Vagina (tissue), 2 donors: Measurements from ENCODE around the gene MED14. TPM values are rescaled to one million over a fixed set of nuclear protein-coding genes. Genes with fewer than 3 reads are reported as not detected.

Source experiments
- DNase-seq, 2 donors: peaks; one replicate each; pipeline ENCODE4 v3.0.0-alpha.2; 2017; ENCODE audit errors: extremely low spot score in 2 of 2
- H3K27ac ChIP-seq: fragments of 200-600 bp; sonication (generic); one replicate; pipeline ENCODE4 v1.5.1; 2019
- H3K27me3 ChIP-seq: fragments of 200-600 bp; sonication (generic); one replicate; pipeline ENCODE4 v1.5.1; 2019
- H3K36me3 ChIP-seq, 2 donors: fragments of 200-600 bp; sonication (generic); one replicate each; pipeline ENCODE4 v1.5.1; 2017 to 2019
- H3K4me1 ChIP-seq: fragments of 200-600 bp; sonication (generic); one replicate; pipeline ENCODE4 v1.5.1; 2019
- H3K4me3 ChIP-seq, 2 donors: fragments of 200-600 bp; sonication (generic); 1 replicate in 1 of 2; 2 replicates in 1 of 2; pipeline ENCODE4 v1.5.1; 2016 to 2019
- H3K9me3 ChIP-seq: fragments of 200-600 bp; sonication (generic); one replicate; pipeline ENCODE4 v1.5.1; 2019
- POLR2A ChIP-seq, 2 donors: fragments of 450-650 bp; IDR thresholded peaks; one replicate each; pipeline ENCODE4 v1.6.1; 2017; ENCODE audit warnings: antibody characterized with exemption in 2 of 2, mild to moderate bottlenecking in 2 of 2, moderate library complexity in 2 of 2
- POLR2AphosphoS5 ChIP-seq, 2 donors: sonication (generic); formaldehyde crosslinking; IDR thresholded peaks; one replicate each; pipeline ENCODE4 v1.9.0; 2017; ENCODE audit warnings: antibody characterized with exemption in 2 of 2, mild to moderate bottlenecking in 2 of 2, low read depth in 1 of 2; ENCODE audit not compliant: insufficient read depth in 1 of 2
- intact Hi-C: fragments of 100-400 bp; cut with DNase I; formaldehyde crosslinking; loops from one replicate; pipeline ENCODE4 v1.15.1; 2023
- total RNA-seq: library from RNA; depleted of rRNA; stranded (reverse); fragments of >200 nt; gene quantifications from one replicate; pipeline ENCODE4 v1.2.3, GENCODE V29; 2016
- TF ChIP-seq, protein P1 (sequence below), 3 experiments: fragments of 450-650 bp in 2 of 3; fragments of 200-600 bp in 1 of 3; sonication (generic) in 1 of 3; IDR thresholded peaks; one replicate each; pipeline ENCODE4 v1.5.1; 2017 to 2019; ENCODE audit warnings: antibody characterized with exemption in 3 of 3, mild to moderate bottlenecking in 2 of 3, moderate library complexity in 2 of 3

Gene MED14
- total RNA-seq, 1 donor from 2014 or later = 36.3 TPM

- H3K27ac ChIP-seq = peak within 1 kb of the TSS; percentile 80
- intact Hi-C loops = no loop called here
- H3K4me3 ChIP-seq = peak within 1 kb of the TSS; percentile 67 to 94
- peak in 1 of 2 donors; percentile 90 for DNase-seq
- no peaks in the 10 kb centered on the region for H3K36me3 ChIP-seq
- TF ChIP-seq, protein P1, sequence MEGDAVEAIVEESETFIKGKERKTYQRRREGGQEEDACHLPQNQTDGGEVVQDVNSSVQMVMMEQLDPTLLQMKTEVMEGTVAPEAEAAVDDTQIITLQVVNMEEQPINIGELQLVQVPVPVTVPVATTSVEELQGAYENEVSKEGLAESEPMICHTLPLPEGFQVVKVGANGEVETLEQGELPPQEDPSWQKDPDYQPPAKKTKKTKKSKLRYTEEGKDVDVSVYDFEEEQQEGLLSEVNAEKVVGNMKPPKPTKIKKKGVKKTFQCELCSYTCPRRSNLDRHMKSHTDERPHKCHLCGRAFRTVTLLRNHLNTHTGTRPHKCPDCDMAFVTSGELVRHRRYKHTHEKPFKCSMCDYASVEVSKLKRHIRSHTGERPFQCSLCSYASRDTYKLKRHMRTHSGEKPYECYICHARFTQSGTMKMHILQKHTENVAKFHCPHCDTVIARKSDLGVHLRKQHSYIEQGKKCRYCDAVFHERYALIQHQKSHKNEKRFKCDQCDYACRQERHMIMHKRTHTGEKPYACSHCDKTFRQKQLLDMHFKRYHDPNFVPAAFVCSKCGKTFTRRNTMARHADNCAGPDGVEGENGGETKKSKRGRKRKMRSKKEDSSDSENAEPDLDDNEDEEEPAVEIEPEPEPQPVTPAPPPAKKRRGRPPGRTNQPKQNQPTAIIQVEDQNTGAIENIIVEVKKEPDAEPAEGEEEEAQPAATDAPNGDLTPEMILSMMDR (IDR thresholded peaks at IDR 0.05) = no peak
- TF ChIP-seq POLR2A (IDR thresholded peaks at IDR 0.05) (peak in 1 of 2 donors; percentile 40), POLR2AphosphoS5 (IDR thresholded peaks at IDR 0.05; ENCODE audit: insufficient read depth in 1 of 2, low read depth in 1 of 2) (peak in 1 of 2 donors; percentile 59)
- no peaks in the 10 kb centered on the region for H3K9me3 ChIP-seq
- no peaks in the 10 kb centered on the region for H3K27me3 ChIP-seq
- peaks cover 39% of the 10 kb centered on the region for H3K4me1 ChIP-seq
These were observed 87.8 kb downstream of the MED14 start, which contains the start of gene CXorf38 for GRCh38 chrX:40647307-40648197. Gene CXorf38 (minus strand): TSS chrX:40647561. CDS start chrX:40647520, 41 bp downstream.

DNA sequence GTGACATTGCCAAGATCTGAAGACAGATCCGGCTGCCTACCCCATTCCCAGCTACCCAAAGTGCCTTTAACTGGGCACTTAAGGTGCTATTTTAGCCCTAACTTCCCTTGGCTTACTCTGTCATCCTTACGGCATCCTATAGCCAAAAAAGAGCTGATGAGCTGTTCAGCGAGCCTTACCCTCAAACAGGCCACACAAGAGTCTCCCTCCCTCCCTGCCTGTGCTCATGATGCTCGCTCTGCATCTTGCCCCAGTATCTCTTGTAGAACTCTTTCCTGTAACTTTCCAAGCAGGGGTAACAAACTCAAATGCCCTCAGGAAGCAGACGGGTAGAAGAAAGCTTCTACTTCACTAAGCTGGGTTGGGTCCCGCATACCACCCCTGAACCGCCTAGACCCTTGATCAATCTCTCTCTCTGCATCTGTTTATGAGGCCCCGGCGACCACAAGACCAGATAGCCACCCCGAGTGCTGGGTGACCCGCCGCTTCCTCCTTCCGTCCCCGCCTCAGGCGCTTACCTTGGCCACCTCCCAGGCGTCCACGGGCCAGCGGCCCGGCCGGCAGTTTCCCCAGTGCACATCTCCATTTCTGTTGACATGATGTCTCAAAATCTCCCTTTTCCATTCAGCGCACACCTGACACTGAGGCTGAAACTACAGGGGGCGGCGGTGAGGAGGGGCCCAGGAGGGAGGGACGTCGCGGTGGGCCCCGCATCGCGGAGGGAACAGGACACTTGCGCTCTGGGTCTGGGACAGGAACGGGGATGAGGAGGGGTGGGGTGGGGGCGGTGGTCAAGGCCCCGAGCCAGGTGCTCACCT is 88.6 kb downstream of the MED14 start:
- no peak for DNase-seq
- peaks cover 39% of the 10 kb centered on the region for H3K4me1 ChIP-seq
- H3K36me3 ChIP-seq = no peaks in the 10 kb centered on the region
- intact Hi-C loops = no loop called here
- no peaks in the 10 kb centered on the region for H3K27me3 ChIP-seq
- H3K9me3 ChIP-seq = no peaks in the 10 kb centered on the region
- H3K27ac ChIP-seq = peak overlapping the region; percentile 80
- peak in 1 of 2 donors; percentile 18 for TF ChIP-seq POLR2AphosphoS5 (IDR thresholded peaks at IDR 0.05; ENCODE audit: insufficient read depth in 1 of 2, low read depth in 1 of 2)
- TF ChIP-seq POLR2A (IDR thresholded peaks at IDR 0.05) = no peak
- TF ChIP-seq, protein P1 (IDR thresholded peaks at IDR 0.05) = no peak
- peak overlapping the region; percentile 67 to 94 for H3K4me3 ChIP-seq

- TF ChIP-seq POLR2AphosphoS5 (IDR thresholded peaks at IDR 0.05; ENCODE audit: insufficient read depth in 1 of 2, low read depth in 1 of 2) (peak in 1 of 2 donors; percentile 24), POLR2A (IDR thresholded peaks at IDR 0.05) (no peak)
These were observed 90.5 kb downstream of the MED14 start for GRCh38 chrX:40644821-40645358.

GRCh38 chrX:40644176-40644575 is 91.2 kb downstream of the MED14 start:
- TF ChIP-seq, protein P1 (IDR thresholded peaks at IDR 0.05) = no peak
- TF ChIP-seq POLR2AphosphoS5 (IDR thresholded peaks at IDR 0.05; ENCODE audit: insufficient read depth in 1 of 2, low read depth in 1 of 2) = no peak
- TF ChIP-seq POLR2A (IDR thresholded peaks at IDR 0.05) = no peak
- peak overlapping the region; percentile 78 for H3K27ac ChIP-seq
- H3K4me3 ChIP-seq = peak overlapping the region; percentile 30 to 36
- peaks cover 39% of the 10 kb centered on the region for H3K4me1 ChIP-seq
- no peaks in the 10 kb centered on the region for H3K9me3 ChIP-seq
- no peak for DNase-seq
- no peaks in the 10 kb centered on the region for H3K27me3 ChIP-seq
- intact Hi-C loops = no loop called here
- H3K36me3 ChIP-seq = no peaks in the 10 kb centered on the region

More at GRCh38 chrX:40644821-40645358, 90.5 kb downstream of the MED14 start:
- peak overlapping the region; percentile 78 for H3K27ac ChIP-seq
- intact Hi-C loops = no loop called here
- H3K4me3 ChIP-seq = peak overlapping the region; percentile 30 to 36
- no peak for DNase-seq
- no peaks in the 10 kb centered on the region for H3K36me3 ChIP-seq
- H3K9me3 ChIP-seq = no peaks in the 10 kb centered on the region
- H3K4me1 ChIP-seq = peaks cover 39% of the 10 kb centered on the region
- H3K27me3 ChIP-seq = no peaks in the 10 kb centered on the region

GRCh38 chrX:40637687-40638086 is 97.7 kb downstream of the MED14 start:
- DNase-seq = no peak
- H3K27ac ChIP-seq = no peak overlapping the region
- H3K4me1 ChIP-seq = no peaks in the 10 kb centered on the region
- no peaks in the 10 kb centered on the region for H3K9me3 ChIP-seq
- intact Hi-C loops = no loop called here
- no peaks in the 10 kb centered on the region for H3K27me3 ChIP-seq
- H3K36me3 ChIP-seq = peaks cover 0 to 44% of the 10 kb centered on the region in 2 donors
- TF ChIP-seq, protein P1 (IDR thresholded peaks at IDR 0.05) = no peak
- TF ChIP-seq POLR2A (IDR thresholded peaks at IDR 0.05) = no peak
- no peak for TF ChIP-seq POLR2AphosphoS5 (IDR thresholded peaks at IDR 0.05; ENCODE audit: insufficient read depth in 1 of 2, low read depth in 1 of 2)
- no peak overlapping the region for H3K4me3 ChIP-seq
